GM23338 (cell line): ENCODE measurements around the gene SPRED3. TPM values are rescaled to one million over a fixed set of nuclear protein-coding genes. Genes with fewer than 3 reads are reported as not detected.

Source experiments
- ATAC-seq: fragments of 200-7000 bp; cut with Tn5 transposase; 3 replicates; pipeline ENCODE4 v1.9.1; 2020
- DNase-seq: peaks from one replicate; pipeline ENCODE4 v3.0.0-alpha.2; 2015; ENCODE audit warnings: low spot score
- H2AFZ ChIP-seq: fragments of 200-600 bp; sonication (generic); 2 replicates; pipeline ENCODE4 v1.8.0; 2016; ENCODE audit warnings: antibody characterized with exemption, mild to moderate bottlenecking, moderate library complexity
- H3F3A ChIP-seq: fragments of 200-600 bp; sonication (generic); replicated peaks from 2 replicates; pipeline ENCODE4 v1.8.0; 2017; ENCODE audit warnings: antibody characterized with exemption, mixed run types, low read depth
- H3K27ac ChIP-seq: fragments of 200-600 bp; sonication (generic); 2 replicates; pipeline ENCODE4 v1.6.1; 2016; ENCODE audit warnings: low read depth
- H3K27me3 ChIP-seq: fragments of 200-600 bp; sonication (generic); 2 replicates; pipeline ENCODE4 v1.8.0; 2016; ENCODE audit warnings: mild to moderate bottlenecking, mixed run types, moderate library complexity; ENCODE audit not compliant: insufficient read depth
- H3K36me3 ChIP-seq: fragments of 200-600 bp; sonication (generic); 2 replicates; pipeline ENCODE4 v1.8.0; 2016; ENCODE audit warnings: mild to moderate bottlenecking; ENCODE audit not compliant: insufficient read depth
- H3K4me1 ChIP-seq: fragments of 200-600 bp; sonication (generic); 2 replicates; pipeline ENCODE4 v1.8.0; 2016; ENCODE audit warnings: mild to moderate bottlenecking, moderate library complexity; ENCODE audit not compliant: insufficient read depth
- H3K4me2 ChIP-seq: fragments of 200-600 bp; sonication (generic); 2 replicates; pipeline ENCODE4 v1.7.1; 2017; ENCODE audit warnings: mixed run types
- H3K4me3 ChIP-seq: fragments of 200-600 bp; sonication (generic); 2 replicates; pipeline ENCODE4 v1.6.1; 2016; ENCODE audit warnings: mixed run types
- H3K79me2 ChIP-seq: fragments of 200-600 bp; sonication (generic); replicated peaks from 2 replicates; pipeline ENCODE4 v1.8.0; 2017; ENCODE audit warnings: mild to moderate bottlenecking; ENCODE audit not compliant: insufficient read depth
- H3K9me2 ChIP-seq: fragments of 200-600 bp; sonication (generic); 2 replicates; pipeline ENCODE4 v1.8.0; 2017; ENCODE audit not compliant: insufficient read depth
- H4K20me1 ChIP-seq: fragments of 200-600 bp; sonication (generic); replicated peaks from 2 replicates; pipeline ENCODE4 v1.8.0; 2017; ENCODE audit warnings: mild to moderate bottlenecking; ENCODE audit not compliant: insufficient read depth
- H3K27ac Mint-ChIP-seq: 2 replicates; pipeline ENCODE4 v1.8.0; 2020; ENCODE audit warnings: inconsistent platforms, mild to moderate bottlenecking, moderate library complexity, mixed read lengths
- H3K27me3 Mint-ChIP-seq: 3 replicates; pipeline ENCODE4 v1.8.0; 2022; ENCODE audit warnings: low read depth, mild to moderate bottlenecking, moderate library complexity, mixed read lengths, inconsistent platforms; ENCODE audit not compliant: insufficient read depth, poor library complexity
- H3K36me3 Mint-ChIP-seq: 3 replicates; pipeline ENCODE4 v1.8.0; 2021; ENCODE audit warnings: low read depth, mild to moderate bottlenecking, inconsistent platforms, moderate library complexity, mixed read lengths
- H3K4me1 Mint-ChIP-seq: 3 replicates; pipeline ENCODE4 v1.8.0; 2020; ENCODE audit warnings: mild to moderate bottlenecking, inconsistent platforms, mixed read lengths
- H3K4me3 Mint-ChIP-seq: 3 replicates; pipeline ENCODE4 v1.8.0; 2021; ENCODE audit warnings: moderate library complexity, mild to moderate bottlenecking, inconsistent platforms, mixed read lengths
- H3K9me3 Mint-ChIP-seq: 3 replicates; pipeline ENCODE4 v1.8.0; 2020; ENCODE audit warnings: moderate library complexity, mild to moderate bottlenecking, inconsistent platforms, mixed read lengths
- CREB1 ChIP-seq: fragments of 250-450 bp; sonication (Bioruptor Pico); IDR thresholded peaks from 2 replicates; pipeline ENCODE4 v1.5.0; 2020; ENCODE audit warnings: low read depth, mild to moderate bottlenecking, moderate library complexity
- EZH2phosphoT487 ChIP-seq: fragments of 200-600 bp; sonication (generic); IDR thresholded peaks from one replicate; pipeline ENCODE4 v1.8.1; 2018; ENCODE audit warnings: antibody characterized with exemption; ENCODE audit not compliant: unreplicated experiment
- JUNB ChIP-seq: IDR thresholded peaks from one replicate; pipeline ENCODE4 v1.6.1; 2016; ENCODE audit warnings: antibody characterized with exemption; ENCODE audit not compliant: unreplicated experiment
- NANOG ChIP-seq: IDR thresholded peaks from 2 replicates; pipeline ENCODE4 v1.6.1; 2016; ENCODE audit warnings: antibody characterized with exemption, borderline replicate concordance
- POLR2AphosphoS5 ChIP-seq: IDR thresholded peaks from 2 replicates; pipeline ENCODE4 v1.6.1; 2016; ENCODE audit warnings: antibody characterized with exemption, low read depth
- STAT1 ChIP-seq: IDR thresholded peaks from one replicate; pipeline ENCODE4 v1.6.1; 2016; ENCODE audit warnings: antibody characterized with exemption; ENCODE audit not compliant: unreplicated experiment
- ZNF114 ChIP-seq: fragments of 250-450 bp; sonication (Bioruptor Pico); IDR thresholded peaks from 2 replicates; pipeline ENCODE4 v1.5.0; 2020; ENCODE audit warnings: mild to moderate bottlenecking, moderate library complexity
- ZNF331 ChIP-seq: fragments of 250-450 bp; sonication (Bioruptor Pico); IDR thresholded peaks from 2 replicates; pipeline ENCODE4 v1.5.0; 2020; ENCODE audit warnings: low read depth, mild to moderate bottlenecking, moderate library complexity
- polyA plus RNA-seq: library from polyadenylated mRNA; unstranded; fragments of >200 nt; fragmentation: Nextera tagmentation; extraction: Ambion mirVana; gene quantifications from 2 replicates; pipeline ENCODE4 v1.2.1, GENCODE V29; 2016
- total RNA-seq: library from RNA; depleted of rRNA; stranded (reverse); fragments of >200 nt; shearing (Covaris generic); gene quantifications from 2 replicates; pipeline ENCODE4 v1.2.3, GENCODE V29; 2014
- TF ChIP-seq, protein P1 (sequence below): IDR thresholded peaks from one replicate; pipeline ENCODE4 v1.6.1; 2018; ENCODE audit warnings: antibody characterized with exemption; ENCODE audit not compliant: unreplicated experiment
- TF ChIP-seq, protein P2 (sequence below): fragments of 250-450 bp; sonication (Bioruptor Pico); IDR thresholded peaks from 2 replicates; pipeline ENCODE4 v1.5.0; 2020; ENCODE audit warnings: mild to moderate bottlenecking, moderate library complexity
- TF ChIP-seq, protein P3 (sequence below): IDR thresholded peaks from 2 replicates; pipeline ENCODE4 v1.6.1; 2016; ENCODE audit warnings: antibody characterized with exemption

SPRED3 gene
- total and polyA plus RNA-seq, 2 experiments from 2014 or later: 3.9 to 11.6 TPM

DNA sequence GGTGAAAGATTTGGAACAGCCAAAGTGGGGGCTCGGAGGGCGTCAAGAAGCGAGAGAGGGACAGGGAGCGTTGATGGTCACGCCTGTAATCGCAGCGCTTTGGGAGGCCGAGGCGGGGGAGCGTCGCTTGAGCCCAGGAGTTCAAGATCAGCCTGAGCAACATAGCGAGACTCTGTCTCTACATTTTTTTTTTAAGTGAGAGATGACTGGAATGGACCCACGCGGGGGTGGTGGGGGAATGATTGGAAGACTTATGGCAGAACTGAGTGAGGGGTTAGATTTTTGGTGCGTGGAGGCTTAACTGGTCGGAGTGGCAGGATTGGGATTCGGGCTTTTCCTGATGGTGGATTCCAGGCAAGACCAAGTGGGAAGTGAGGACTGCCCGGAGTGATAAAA lies 13.4 kb upstream of the SPRED3 start (continued):
- TF ChIP-seq, protein P1, sequence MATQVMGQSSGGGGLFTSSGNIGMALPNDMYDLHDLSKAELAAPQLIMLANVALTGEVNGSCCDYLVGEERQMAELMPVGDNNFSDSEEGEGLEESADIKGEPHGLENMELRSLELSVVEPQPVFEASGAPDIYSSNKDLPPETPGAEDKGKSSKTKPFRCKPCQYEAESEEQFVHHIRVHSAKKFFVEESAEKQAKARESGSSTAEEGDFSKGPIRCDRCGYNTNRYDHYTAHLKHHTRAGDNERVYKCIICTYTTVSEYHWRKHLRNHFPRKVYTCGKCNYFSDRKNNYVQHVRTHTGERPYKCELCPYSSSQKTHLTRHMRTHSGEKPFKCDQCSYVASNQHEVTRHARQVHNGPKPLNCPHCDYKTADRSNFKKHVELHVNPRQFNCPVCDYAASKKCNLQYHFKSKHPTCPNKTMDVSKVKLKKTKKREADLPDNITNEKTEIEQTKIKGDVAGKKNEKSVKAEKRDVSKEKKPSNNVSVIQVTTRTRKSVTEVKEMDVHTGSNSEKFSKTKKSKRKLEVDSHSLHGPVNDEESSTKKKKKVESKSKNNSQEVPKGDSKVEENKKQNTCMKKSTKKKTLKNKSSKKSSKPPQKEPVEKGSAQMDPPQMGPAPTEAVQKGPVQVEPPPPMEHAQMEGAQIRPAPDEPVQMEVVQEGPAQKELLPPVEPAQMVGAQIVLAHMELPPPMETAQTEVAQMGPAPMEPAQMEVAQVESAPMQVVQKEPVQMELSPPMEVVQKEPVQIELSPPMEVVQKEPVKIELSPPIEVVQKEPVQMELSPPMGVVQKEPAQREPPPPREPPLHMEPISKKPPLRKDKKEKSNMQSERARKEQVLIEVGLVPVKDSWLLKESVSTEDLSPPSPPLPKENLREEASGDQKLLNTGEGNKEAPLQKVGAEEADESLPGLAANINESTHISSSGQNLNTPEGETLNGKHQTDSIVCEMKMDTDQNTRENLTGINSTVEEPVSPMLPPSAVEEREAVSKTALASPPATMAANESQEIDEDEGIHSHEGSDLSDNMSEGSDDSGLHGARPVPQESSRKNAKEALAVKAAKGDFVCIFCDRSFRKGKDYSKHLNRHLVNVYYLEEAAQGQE: no peak

DNA sequence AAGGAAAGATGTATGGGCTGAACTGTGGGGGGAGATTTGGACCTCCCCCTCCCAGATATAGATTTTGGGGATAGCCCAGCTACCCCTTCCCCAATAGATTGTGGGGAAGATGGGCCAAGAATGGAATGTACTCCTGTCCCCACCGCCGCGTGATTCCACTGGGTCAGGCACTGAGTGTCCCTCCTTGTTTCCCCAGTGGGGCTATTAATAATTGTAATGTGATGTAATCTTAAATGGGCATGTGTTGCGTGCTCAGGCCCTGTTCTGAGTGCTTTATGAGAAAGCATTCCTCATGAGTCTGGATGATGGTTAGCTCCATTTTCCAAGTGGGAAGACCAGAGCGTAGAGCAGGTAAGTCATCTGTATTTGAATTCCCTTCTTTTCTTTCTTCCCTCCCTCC lies 12.7 kb upstream of the SPRED3 start:
- Histone ChIP-seq H3K9me2 (no peaks in the 10 kb centered on the region), H3K79me2 (peaks cover 29% of the 10 kb centered on the region), H3K27me3 (no peaks in the 10 kb centered on the region), H4K20me1 (peaks cover 17% of the 10 kb centered on the region), H2AFZ (no peak overlapping the region), H3F3A (no peaks in the 10 kb centered on the region), H3K36me3 (peaks cover 13% of the 10 kb centered on the region), H3K4me1 (peaks cover 10% of the 10 kb centered on the region; the same call in 1 of the 2 replicates), H3K4me3 (peak overlapping the region; percentile 90), H3K27ac (no peak overlapping the region), H3K4me2 (peak overlapping the region; percentile 98)
- H3K36me3 Mint-ChIP-seq: peaks cover 23% of the 10 kb centered on the region
- peaks cover 15% of the 10 kb centered on the region for H3K27me3 Mint-ChIP-seq
- no peaks in the 10 kb centered on the region; the same call in 2 of the 3 replicates for H3K9me3 Mint-ChIP-seq
- ATAC-seq: no peak
- peaks cover 14% of the 10 kb centered on the region for H3K4me1 Mint-ChIP-seq
- H3K4me3 Mint-ChIP-seq: peak overlapping the region; percentile 98
- H3K27ac Mint-ChIP-seq: no peak overlapping the region
- no peak for DNase-seq
- no peak for TF ChIP-seq POLR2AphosphoS5
- no peak for TF ChIP-seq CREB1 (CRISPR knock-in tag)
- TF ChIP-seq NANOG: no peak
- no peak for TF ChIP-seq JUNB
- TF ChIP-seq, protein P1: no peak
- TF ChIP-seq, protein P2, sequence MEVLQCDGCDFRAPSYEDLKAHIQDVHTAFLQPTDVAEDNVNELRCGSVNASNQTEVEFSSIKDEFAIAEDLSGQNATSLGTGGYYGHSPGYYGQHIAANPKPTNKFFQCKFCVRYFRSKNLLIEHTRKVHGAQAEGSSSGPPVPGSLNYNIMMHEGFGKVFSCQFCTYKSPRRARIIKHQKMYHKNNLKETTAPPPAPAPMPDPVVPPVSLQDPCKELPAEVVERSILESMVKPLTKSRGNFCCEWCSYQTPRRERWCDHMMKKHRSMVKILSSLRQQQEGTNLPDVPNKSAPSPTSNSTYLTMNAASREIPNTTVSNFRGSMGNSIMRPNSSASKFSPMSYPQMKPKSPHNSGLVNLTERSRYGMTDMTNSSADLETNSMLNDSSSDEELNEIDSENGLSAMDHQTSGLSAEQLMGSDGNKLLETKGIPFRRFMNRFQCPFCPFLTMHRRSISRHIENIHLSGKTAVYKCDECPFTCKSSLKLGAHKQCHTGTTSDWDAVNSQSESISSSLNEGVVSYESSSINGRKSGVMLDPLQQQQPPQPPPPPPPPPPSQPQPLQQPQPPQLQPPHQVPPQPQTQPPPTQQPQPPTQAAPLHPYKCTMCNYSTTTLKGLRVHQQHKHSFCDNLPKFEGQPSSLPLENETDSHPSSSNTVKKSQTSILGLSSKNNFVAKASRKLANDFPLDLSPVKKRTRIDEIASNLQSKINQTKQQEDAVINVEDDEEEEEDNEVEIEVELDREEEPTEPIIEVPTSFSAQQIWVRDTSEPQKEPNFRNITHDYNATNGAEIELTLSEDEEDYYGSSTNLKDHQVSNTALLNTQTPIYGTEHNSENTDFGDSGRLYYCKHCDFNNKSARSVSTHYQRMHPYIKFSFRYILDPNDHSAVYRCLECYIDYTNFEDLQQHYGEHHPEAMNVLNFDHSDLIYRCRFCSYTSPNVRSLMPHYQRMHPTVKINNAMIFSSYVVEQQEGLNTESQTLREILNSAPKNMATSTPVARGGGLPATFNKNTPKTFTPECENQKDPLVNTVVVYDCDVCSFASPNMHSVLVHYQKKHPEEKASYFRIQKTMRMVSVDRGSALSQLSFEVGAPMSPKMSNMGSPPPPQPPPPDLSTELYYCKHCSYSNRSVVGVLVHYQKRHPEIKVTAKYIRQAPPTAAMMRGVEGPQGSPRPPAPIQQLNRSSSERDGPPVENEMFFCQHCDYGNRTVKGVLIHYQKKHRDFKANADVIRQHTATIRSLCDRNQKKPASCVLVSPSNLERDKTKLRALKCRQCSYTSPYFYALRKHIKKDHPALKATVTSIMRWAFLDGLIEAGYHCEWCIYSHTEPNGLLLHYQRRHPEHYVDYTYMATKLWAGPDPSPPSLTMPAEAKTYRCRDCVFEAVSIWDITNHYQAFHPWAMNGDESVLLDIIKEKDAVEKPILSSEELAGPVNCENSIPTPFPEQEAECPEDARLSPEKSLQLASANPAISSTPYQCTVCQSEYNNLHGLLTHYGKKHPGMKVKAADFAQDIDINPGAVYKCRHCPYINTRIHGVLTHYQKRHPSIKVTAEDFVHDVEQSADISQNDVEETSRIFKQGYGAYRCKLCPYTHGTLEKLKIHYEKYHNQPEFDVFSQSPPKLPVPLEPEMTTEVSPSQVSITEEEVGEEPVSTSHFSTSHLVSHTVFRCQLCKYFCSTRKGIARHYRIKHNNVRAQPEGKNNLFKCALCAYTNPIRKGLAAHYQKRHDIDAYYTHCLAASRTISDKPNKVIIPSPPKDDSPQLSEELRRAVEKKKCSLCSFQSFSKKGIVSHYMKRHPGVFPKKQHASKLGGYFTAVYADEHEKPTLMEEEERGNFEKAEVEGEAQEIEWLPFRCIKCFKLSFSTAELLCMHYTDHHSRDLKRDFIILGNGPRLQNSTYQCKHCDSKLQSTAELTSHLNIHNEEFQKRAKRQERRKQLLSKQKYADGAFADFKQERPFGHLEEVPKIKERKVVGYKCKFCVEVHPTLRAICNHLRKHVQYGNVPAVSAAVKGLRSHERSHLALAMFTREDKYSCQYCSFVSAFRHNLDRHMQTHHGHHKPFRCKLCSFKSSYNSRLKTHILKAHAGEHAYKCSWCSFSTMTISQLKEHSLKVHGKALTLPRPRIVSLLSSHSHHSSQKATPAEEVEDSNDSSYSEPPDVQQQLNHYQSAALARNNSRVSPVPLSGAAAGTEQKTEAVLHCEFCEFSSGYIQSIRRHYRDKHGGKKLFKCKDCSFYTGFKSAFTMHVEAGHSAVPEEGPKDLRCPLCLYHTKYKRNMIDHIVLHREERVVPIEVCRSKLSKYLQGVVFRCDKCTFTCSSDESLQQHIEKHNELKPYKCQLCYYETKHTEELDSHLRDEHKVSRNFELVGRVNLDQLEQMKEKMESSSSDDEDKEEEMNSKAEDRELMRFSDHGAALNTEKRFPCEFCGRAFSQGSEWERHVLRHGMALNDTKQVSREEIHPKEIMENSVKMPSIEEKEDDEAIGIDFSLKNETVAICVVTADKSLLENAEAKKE (CRISPR knock-in tag): no peak
- TF ChIP-seq, protein P3, sequence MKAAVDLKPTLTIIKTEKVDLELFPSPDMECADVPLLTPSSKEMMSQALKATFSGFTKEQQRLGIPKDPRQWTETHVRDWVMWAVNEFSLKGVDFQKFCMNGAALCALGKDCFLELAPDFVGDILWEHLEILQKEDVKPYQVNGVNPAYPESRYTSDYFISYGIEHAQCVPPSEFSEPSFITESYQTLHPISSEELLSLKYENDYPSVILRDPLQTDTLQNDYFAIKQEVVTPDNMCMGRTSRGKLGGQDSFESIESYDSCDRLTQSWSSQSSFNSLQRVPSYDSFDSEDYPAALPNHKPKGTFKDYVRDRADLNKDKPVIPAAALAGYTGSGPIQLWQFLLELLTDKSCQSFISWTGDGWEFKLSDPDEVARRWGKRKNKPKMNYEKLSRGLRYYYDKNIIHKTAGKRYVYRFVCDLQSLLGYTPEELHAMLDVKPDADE: no peak
- TF ChIP-seq ZNF331 (CRISPR knock-in tag): no peak
- no peak for TF ChIP-seq ZNF114 (CRISPR knock-in tag)
- no peak for TF ChIP-seq STAT1
- TF ChIP-seq EZH2phosphoT487: no peak
